ENCODE results near the gene TOLLIP. TPM values are rescaled to one million over a fixed set of nuclear protein-coding genes. Genes with fewer than 3 reads are reported as not detected.

TOLLIP gene
- total and polyA plus RNA-seq, 9 of the 15 experiments (the other 6 are each of a cell fraction or from before 2014, with no cell fraction given), result 0.23 to 22.8 (median 7.1) TPM

DNA sequence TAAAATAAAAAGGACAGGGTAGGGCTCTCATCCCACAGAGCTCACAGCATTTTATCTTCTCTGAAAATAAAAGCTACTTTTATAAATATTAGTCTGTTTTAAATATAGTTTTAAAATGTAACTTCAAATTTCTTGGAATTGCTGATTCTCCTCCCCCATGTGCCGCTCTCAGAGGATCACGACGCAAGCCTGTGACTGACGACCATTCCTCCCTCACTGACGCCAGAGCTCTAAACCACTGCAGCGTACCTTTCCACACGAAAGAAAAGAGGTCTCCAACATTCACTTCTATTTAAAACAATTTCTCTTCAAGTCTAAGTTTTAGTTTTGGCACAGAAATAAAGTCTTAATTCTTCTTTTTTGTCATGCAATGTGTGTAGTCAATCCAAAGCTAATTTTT, 9.3 kb downstream of the TOLLIP start:
- peaks cover 13% of the 10 kb centered on the region for H4K20me1 ChIP-seq (replicated peaks; ENCODE audit: control insufficient read depth, insufficient read depth, low read length)
- no peak overlapping the region for H3K9ac ChIP-seq (ENCODE audit: insufficient read depth in 1 of 2, low read depth in 2 of 2, low read length in 2 of 2)
- no peaks in the 10 kb centered on the region for H3K9me3 ChIP-seq (replicated peaks; ENCODE audit: control insufficient read depth, insufficient read depth, low read depth, low read length)
- peaks cover 0 to 45% of the 10 kb centered on the region in 2 experiments; a peak in 3 of 5 replicates for H3K4me1 ChIP-seq (replicated peaks in 1 of 2; ENCODE audit: control insufficient read depth in 2 of 2, insufficient read depth in 2 of 2, low read length in 2 of 2)
- ATAC-seq (no peak), FAIRE-seq (no peak), DNase-seq (ENCODE audit: extremely low read depth in 1 of 4, low spot score in 3 of 4) (no peak)
- CTCF ChIA-PET (ENCODE audit: low intra/inter-chr PET ratio), result no interaction called here
- H3K79me2 ChIP-seq (ENCODE audit: control insufficient read depth, insufficient read depth, low read length), result peaks cover 46% of the 10 kb centered on the region
- no peaks in the 10 kb centered on the region for H3K27me3 ChIP-seq (ENCODE audit: control insufficient read depth in 2 of 2, insufficient read depth in 2 of 2, low read length in 2 of 2)
- intact Hi-C loops (cut with micrococcal nuclease), result no loop called here
- peaks cover 2% of the 10 kb centered on the region for H3K9me1 ChIP-seq (ENCODE audit: control insufficient read depth, insufficient read depth, low read length)
- 60% methylated on average over 7 of the region's 7 CpGs for WGBS (ENCODE audit: insufficient coverage, low coverage, missing lambda C conversion rate)
- TF ChIP-seq, protein P1, sequence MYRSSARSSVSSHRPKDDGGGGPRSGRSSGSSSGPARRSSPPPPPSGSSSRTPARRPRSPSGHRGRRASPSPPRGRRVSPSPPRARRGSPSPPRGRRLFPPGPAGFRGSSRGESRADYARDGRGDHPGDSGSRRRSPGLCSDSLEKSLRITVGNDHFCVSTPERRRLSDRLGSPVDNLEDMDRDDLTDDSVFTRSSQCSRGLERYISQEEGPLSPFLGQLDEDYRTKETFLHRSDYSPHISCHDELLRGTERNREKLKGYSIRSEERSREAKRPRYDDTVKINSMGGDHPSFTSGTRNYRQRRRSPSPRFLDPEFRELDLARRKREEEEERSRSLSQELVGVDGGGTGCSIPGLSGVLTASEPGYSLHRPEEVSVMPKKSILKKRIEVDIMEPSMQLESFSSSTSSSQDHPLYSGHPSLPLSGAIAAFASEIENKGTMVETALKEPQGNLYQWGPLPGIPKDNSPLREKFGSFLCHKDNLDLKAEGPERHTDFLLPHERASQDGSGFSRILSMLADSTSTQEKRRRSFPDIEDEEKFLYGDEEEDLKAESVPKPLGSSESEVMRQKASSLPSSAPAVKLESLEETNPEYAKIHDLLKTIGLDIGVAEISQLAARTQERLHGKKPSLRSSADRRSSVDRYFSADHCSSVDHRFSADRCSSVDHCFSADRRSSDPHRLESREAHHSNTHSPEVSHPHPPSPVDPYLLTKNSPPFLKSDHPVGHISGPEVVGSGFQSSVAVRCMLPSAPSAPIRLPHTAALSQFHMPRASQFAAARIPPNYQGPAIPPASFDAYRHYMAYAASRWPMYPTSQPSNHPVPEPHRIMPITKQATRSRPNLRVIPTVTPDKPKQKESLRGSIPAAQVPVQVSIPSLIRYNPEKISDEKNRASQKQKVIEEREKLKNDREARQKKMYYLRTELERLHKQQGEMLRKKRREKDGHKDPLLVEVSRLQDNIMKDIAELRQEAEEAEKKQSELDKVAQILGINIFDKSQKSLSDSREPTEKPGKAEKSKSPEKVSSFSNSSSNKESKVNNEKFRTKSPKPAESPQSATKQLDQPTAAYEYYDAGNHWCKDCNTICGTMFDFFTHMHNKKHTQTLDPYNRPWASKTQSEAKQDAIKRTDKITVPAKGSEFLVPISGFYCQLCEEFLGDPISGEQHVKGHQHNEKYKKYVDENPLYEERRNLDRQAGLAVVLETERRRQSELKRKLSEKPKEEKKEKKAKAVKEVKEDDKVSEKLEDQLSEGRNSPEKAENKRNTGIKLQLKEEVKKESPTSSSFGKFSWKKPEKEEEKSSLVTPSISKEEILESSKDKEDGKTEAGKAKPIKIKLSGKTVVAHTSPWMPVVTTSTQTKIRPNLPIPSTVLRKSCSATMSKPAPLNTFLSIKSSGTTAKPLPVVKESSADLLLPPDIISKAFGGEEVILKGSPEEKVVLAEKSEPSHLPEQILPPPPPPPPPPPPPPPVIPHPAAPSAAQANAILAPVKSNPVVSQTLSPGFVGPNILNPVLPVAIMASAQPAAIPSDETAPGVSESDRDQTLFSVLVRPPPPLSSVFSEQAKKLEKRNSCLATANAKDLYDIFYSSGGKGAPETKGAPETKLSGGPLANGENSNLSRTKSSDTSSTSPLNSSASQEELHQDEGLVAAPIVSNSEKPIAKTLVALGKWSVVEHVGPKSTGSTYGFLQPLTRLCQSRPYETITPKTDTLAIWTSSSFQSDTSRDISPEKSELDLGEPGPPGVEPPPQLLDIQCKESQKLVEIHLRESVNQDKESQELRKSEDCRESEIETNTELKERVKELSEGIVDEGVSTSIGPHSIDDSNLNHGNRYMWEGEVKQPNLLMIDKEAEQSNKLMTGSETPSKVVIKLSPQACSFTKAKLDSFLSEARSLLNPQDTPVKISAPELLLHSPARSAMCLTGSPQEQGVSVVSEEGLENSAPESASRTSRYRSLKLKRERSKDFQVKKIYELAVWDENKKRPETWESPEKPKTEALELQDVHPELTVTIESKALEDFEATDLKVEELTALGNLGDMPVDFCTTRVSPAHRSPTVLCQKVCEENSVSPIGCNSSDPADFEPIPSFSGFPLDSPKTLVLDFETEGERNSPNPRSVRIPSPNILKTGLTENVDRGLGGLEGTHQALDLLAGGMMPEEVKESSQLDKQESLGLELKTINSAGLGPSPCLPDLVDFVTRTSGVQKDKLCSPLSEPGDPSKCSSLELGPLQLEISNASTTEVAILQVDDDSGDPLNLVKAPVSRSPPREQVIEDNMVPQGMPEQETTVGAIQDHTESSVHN (IDR thresholded peaks at IDR 0.05; ENCODE audit: borderline replicate concordance in 1 of 2, low read depth in 1 of 2), result no peak
- POLR2A ChIA-PET, result no interaction called here
- peaks cover 20% of the 10 kb centered on the region; the same call in 2 of the 3 replicates for H3K36me3 ChIP-seq (ENCODE audit: control insufficient read depth, insufficient read depth, low read length)
- H2AFZ ChIP-seq (ENCODE audit: low read depth, low read length), result no peak overlapping the region
- no peak overlapping the region for H3K4me3 ChIP-seq
- in situ Hi-C loops (cut with MboI), result no loop called here
- H3K27ac ChIP-seq (ENCODE audit: extremely low read depth, low read depth, low read length), result no peak overlapping the region
- no TSS peak for BruUV-seq (replicated peaks)
- no peak overlapping the region for H3K4me2 ChIP-seq (ENCODE audit: insufficient read depth, low read length)

Measured in K562 (cell line).